HG03175 (cell line): ENCODE measurements around the gene RILPL1.
"Not testable (repeated sequence)": the region's sequence is repeated elsewhere in the genome, so short reads cannot be mapped to it uniquely, and the experiment has no call there.

Source experiments
- ATAC-seq: cut with Tn5 transposase; IDR thresholded peaks from one replicate; pipeline ENCODE4 v1.9.1; 2021; ENCODE audit warnings: mild to moderate bottlenecking, moderate library complexity; ENCODE audit not compliant: unreplicated experiment

The RILPL1 gene

GRCh38 chr12:123471374-123472068, 62.0 kb downstream of the RILPL1 start:
- ATAC-seq: no peak

- ATAC-seq: no peak
Measured at GRCh38 chr12:123469978-123470377, 63.5 kb downstream of the RILPL1 start.

- ATAC-seq: no peak
Measured at GRCh38 chr12:123468786-123469185, 64.7 kb downstream of the RILPL1 start.

GRCh38 chr12:123465084-123465483, 68.4 kb downstream of the RILPL1 start:
- ATAC-seq: no peak

- not testable (repeated sequence) for ATAC-seq
Measured at GRCh38 chr12:123463174-123463573, 70.3 kb downstream of the RILPL1 start.

- peak; percentile 59 for ATAC-seq
Measured at GRCh38 chr12:123457980-123458779, 75.3 kb downstream of the RILPL1 start, which contains the start of gene SNRNP35. TSS of gene SNRNP35 (plus strand) at chr12:123458139. CDS start at chr12:123465541, 7,402 bp downstream.

GRCh38 chr12:123453165-123453564, 80.4 kb downstream of the RILPL1 start:
- ATAC-seq: no peak

- not testable (repeated sequence) for ATAC-seq
Measured at GRCh38 chr12:123452276-123452550, 81.3 kb downstream of the RILPL1 start.

- no peak for ATAC-seq
Measured at GRCh38 chr12:123450636-123451035, 82.9 kb downstream of the RILPL1 start.

GRCh38 chr12:123449856-123450255, 83.7 kb downstream of the RILPL1 start:
- no peak for ATAC-seq

GRCh38 chr12:123449249-123449733, 84.2 kb downstream of the RILPL1 start:
- no peak for ATAC-seq

- no peak for ATAC-seq
Measured at GRCh38 chr12:123446333-123446713, 87.2 kb downstream of the RILPL1 start.

GRCh38 chr12:123445388-123446332, 87.9 kb downstream of the RILPL1 start:
- no peak for ATAC-seq

- ATAC-seq: no peak
Measured at GRCh38 chr12:123444092-123445026, 89.2 kb downstream of the RILPL1 start.

- ATAC-seq: no peak
Measured at GRCh38 chr12:123442774-123443173, 90.7 kb downstream of the RILPL1 start.

GRCh38 chr12:123441523-123442164, 91.9 kb downstream of the RILPL1 start:
- ATAC-seq: peak; percentile 36

GRCh38 chr12:123436017-123436964, 97.2 kb downstream of the RILPL1 start, which contains the start of gene RILPL2:
TSS of gene RILPL2 (minus strand) at chr12:123436684. CDS start at chr12:123436420, 264 bp downstream.
- ATAC-seq: peak; percentile 79

GRCh38 chr12:123435636-123436016, 97.9 kb downstream of the RILPL1 start:
- no peak for ATAC-seq
